Hematopoietic multipotent progenitor cell treated with erythropoietin and hydrocortisone succinate and interleukin-3 and kit ligand, for 15 days (in vitro differentiated cells): Measurements from ENCODE around the gene GPR157.

Experiments
- DNase-seq: peaks from one replicate; pipeline ENCODE4 v3.0.0-alpha.2; 2015; ENCODE audit warnings: low spot score

The GPR157 gene

DNA sequence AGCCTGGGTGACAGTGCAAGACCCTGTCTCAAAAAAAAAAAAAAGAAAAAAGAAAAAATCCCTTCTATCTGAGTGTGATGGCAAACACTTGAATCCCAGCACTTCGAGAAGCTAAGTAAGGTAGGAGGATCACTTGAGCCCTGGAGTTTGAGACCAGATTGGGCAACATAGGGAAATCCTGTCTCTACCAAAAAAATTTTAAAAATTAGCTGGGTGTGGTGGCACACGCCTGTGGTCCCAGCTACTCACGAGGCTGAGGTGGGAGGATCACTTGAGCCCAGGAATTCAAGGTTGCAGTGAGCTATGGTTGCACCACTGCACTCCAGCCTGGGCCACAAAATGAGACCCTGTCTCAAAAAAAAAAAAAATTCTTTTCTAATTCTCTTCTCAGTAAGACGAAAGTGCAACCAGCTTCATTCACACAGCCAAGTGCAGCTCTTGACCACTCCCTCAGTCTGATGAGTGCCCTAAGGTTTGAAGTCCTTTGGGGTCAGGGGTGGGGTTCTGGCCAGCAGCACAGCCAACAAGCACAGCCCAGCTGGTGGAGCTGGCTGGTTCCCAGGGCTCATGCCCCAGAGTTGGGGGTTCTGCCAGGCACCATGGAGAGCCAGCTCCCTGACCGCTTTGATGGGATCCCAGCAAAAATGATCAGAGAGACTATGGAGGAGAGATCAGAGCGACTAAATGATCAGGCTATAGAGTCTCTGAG lies 67.5 kb downstream of the GPR157 start:
- DNase-seq = no peak

- no peak for DNase-seq
Observed at GRCh38 chr1:9059891-9060744, 68.8 kb downstream of the GPR157 start.

- no peak for DNase-seq
Observed at GRCh38 chr1:9058465-9058864, 70.4 kb downstream of the GPR157 start.

- no peak for DNase-seq
Observed at GRCh38 chr1:9057851-9058250, 71.1 kb downstream of the GPR157 start.

DNA sequence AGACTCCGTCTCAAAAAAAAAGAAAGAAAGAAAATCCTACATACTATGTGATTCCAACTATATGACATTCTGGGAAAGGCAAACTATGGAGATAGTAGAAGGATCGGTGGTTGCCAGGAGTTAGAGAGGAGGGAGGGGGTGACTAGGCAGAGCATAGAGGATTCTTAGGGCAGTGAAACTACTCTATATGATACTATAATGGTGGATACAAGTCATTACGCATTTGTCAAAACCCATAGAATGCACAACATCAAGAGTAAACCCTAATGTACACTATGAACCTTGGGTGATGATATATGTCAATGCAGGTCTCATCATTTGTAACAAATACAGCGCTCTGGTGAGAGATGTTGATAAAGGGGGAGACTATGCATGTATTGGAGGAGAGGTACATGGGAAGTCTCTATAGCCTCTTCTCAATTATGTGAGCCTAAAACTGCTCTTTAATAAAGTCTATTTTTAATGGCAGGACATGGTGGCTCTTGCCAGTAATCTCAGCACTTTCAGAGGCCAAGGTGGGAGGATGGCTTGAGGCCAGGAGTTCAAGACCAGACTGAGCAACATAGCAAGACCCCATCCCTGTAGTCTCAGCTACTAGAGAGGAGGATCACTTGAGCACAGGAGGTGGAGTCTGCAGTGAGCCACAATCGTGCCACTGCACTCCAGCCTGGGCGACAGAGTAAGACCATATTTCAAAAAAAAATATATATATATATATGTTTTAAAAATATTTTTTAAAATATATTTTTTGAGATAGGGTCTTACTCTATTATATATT lies 76.4 kb downstream of the GPR157 start:
- DNase-seq = no peak

DNA sequence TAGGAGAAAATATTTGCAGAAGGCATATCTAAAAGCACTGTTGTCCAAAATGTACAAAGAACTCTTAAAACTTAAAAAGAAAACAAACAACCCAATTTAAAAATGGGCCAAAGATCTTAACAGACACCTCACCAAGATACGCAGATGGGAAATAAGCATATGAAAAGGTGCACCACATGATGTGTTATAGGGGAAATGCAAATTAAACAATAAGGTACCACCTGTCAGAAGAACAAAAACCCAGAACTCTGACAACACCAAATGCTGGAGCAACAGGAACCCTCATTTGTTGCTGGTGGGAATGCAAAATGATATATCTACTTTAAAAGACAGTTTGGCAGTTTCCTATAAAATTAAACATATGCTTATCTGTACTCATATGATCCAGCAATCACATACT lies 77.5 kb downstream of the GPR157 start:
- DNase-seq = no peak

DNA sequence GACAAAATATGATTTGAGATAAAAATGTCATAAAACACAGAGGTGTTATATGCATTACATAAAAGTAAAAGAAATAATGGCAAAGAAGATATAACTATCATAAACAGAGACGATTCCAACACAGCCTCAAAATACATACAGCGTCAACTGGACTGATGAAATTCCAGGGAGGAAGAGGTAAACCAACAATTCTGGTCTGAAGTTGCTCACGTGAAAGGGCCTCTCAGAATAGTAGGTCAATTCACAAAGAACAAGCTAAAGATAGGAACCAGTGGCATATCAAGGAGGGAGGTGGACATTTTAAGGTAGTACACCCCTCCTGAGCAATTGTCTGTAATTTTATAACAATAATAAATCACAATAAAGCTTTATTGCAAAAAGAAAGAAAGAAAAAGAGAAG lies 78.1 kb downstream of the GPR157 start:
- DNase-seq = no peak
